Nephron (organoid): ENCODE data around the gene SULT4A1.

Experiments used
- H3K27ac Mint-ChIP-seq, 3 experiments: 2 replicates each; pipeline ENCODE4 v1.8.0; 2020; ENCODE audit warnings: mixed read lengths in 3 of 3, mild to moderate bottlenecking in 2 of 3, moderate library complexity in 1 of 3
- H3K27me3 Mint-ChIP-seq: 2 replicates; pipeline ENCODE4 v1.8.0; 2021; ENCODE audit warnings: low read depth, mild to moderate bottlenecking, moderate library complexity, mixed read lengths
- H3K36me3 Mint-ChIP-seq: 2 replicates; pipeline ENCODE4 v1.8.0; 2020; ENCODE audit warnings: low read depth, mixed read lengths
- H3K4me1 Mint-ChIP-seq: 2 replicates; pipeline ENCODE4 v1.8.0; 2020; ENCODE audit warnings: mixed read lengths
- H3K4me3 Mint-ChIP-seq, 3 experiments: 2 replicates each; pipeline ENCODE4 v1.8.0; 2020; ENCODE audit warnings: mild to moderate bottlenecking in 3 of 3, mixed read lengths in 3 of 3, moderate library complexity in 2 of 3
- H3K9me3 Mint-ChIP-seq: 2 replicates; pipeline ENCODE4 v1.8.0; 2020; ENCODE audit warnings: mixed read lengths
- CTCF ChIP-seq, 3 experiments: fragments of 200-600 bp; sonication (generic); IDR thresholded peaks; one replicate each; pipeline ENCODE4 v1.5.0; 2021; ENCODE audit warnings: antibody characterized with exemption in 3 of 3; ENCODE audit not compliant: unreplicated experiment in 3 of 3

Gene SULT4A1

DNA sequence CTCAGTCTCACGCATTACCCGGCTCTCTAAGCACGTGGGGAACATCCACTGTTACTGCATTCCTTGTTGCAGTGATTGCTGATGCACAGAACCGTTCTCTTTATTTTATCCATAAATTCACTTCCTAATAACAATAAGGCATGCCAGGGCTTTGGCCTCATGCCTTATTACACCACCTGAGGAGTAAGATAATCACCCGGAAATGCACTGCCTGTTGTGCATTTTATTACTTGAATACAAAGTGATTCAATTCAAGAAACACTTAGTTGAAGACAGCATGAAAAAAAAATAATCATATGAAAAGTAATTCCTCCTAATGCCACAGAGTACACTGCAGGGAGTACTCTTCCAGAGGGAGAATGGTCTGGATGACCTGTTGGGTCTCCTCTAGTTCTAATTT is 69.4 kb downstream of the SULT4A1 start:
- H3K36me3 Mint-ChIP-seq, result no peaks in the 10 kb centered on the region
- TF ChIP-seq CTCF (IDR thresholded peaks at IDR 0.05; ENCODE audit: unreplicated experiment in 3 of 3), result no peak
- no peaks in the 10 kb centered on the region for H3K9me3 Mint-ChIP-seq
- no peaks in the 10 kb centered on the region for H3K4me1 Mint-ChIP-seq
- H3K4me3 Mint-ChIP-seq, result no peak overlapping the region
- no peaks in the 10 kb centered on the region for H3K27me3 Mint-ChIP-seq
- H3K27ac Mint-ChIP-seq, result no peak overlapping the region

DNA sequence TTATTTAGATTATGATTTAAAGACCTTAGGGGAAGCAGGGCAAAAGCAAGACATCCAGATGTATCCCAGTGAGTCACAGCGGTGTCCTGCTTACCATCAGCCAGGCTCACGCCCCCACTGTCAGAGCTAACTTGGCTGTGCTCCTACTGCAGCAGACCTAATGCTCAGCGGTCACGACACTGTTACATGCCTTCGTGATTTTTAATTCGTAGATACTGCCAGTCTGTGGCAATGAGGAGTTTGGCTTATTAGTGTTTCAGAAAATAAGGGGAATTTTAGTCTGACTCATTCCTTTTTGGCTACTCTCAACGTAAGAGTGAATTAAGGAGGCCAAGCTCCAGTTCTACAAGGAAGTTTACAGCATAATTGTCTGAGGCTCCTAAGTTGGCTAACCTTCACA is 72.9 kb downstream of the SULT4A1 start:
- Mint-ChIP-seq H3K36me3 (no peaks in the 10 kb centered on the region), H3K27ac (no peak overlapping the region), H3K4me3 (no peak overlapping the region), H3K9me3 (peaks cover 8% of the 10 kb centered on the region), H3K27me3 (no peaks in the 10 kb centered on the region), H3K4me1 (no peaks in the 10 kb centered on the region)
- no peak for TF ChIP-seq CTCF (IDR thresholded peaks at IDR 0.05; ENCODE audit: unreplicated experiment in 3 of 3)

DNA sequence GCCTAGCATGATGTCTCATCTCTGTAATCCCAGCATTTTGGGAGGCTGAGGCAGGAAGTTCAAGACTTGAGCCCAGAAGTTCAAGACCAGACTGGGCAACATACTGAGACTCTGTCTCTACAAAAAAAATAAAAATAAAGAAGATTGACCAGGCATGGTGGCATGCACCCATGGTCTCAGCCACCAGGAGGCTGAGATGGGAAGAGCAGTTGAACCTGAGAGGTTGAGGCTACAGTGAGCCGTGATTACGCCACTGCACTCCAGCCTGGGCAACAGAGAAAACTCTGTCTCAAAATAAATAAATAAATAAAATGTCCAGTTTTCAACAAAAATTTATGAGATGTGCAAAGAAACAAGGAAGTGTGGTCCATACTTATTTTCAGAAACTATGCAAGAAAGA is 78.5 kb downstream of the SULT4A1 start:
- Mint-ChIP-seq H3K4me1 (no peaks in the 10 kb centered on the region), H3K4me3 (no peak overlapping the region), H3K27ac (no peak overlapping the region), H3K36me3 (peaks cover 6% of the 10 kb centered on the region), H3K27me3 (no peaks in the 10 kb centered on the region), H3K9me3 (peaks cover 8% of the 10 kb centered on the region)
- no peak for TF ChIP-seq CTCF (IDR thresholded peaks at IDR 0.05; ENCODE audit: unreplicated experiment in 3 of 3)

- H3K4me3 Mint-ChIP-seq, result no peak overlapping the region
- peaks cover 8% of the 10 kb centered on the region for H3K9me3 Mint-ChIP-seq
- H3K4me1 Mint-ChIP-seq, result peaks cover 2% of the 10 kb centered on the region
- H3K27me3 Mint-ChIP-seq, result no peaks in the 10 kb centered on the region
- H3K36me3 Mint-ChIP-seq, result peaks cover 6% of the 10 kb centered on the region
- no peak overlapping the region for H3K27ac Mint-ChIP-seq
- TF ChIP-seq CTCF (IDR thresholded peaks at IDR 0.05; ENCODE audit: unreplicated experiment in 3 of 3), result no peak
Measured at GRCh38 chr22:43782448-43782847, 79.9 kb downstream of the SULT4A1 start.

DNA sequence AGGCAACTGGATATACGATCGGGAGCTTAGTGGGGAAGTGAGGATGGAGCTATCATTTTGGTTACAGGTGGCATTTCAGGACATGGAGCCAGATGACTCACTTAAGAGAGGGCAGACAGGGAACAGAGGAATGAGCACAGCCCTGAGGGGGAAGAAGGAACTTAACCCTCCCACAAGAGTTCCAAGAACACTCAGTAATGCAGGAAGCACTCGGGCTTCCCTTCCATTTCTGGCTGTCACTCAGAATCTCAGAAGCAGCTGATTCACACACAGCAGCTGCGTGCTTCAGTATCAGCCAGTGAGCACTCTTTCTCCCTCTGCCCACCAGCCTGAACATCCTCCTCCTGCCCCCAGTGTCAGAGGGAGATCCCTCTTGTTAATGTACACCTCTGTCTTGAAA is 85.0 kb downstream of the SULT4A1 start:
- TF ChIP-seq CTCF (IDR thresholded peaks at IDR 0.05; ENCODE audit: unreplicated experiment in 3 of 3), result no peak
- peaks cover 6% of the 10 kb centered on the region for H3K36me3 Mint-ChIP-seq
- no peaks in the 10 kb centered on the region for H3K27me3 Mint-ChIP-seq
- H3K9me3 Mint-ChIP-seq, result no peaks in the 10 kb centered on the region
- no peak overlapping the region for H3K4me3 Mint-ChIP-seq
- no peak overlapping the region for H3K27ac Mint-ChIP-seq
- peaks cover 31% of the 10 kb centered on the region for H3K4me1 Mint-ChIP-seq

- Mint-ChIP-seq H3K36me3 (peaks cover 6% of the 10 kb centered on the region), H3K4me1 (peaks cover 36% of the 10 kb centered on the region), H3K4me3 (no peak overlapping the region), H3K9me3 (no peaks in the 10 kb centered on the region), H3K27me3 (no peaks in the 10 kb centered on the region), H3K27ac (no peak overlapping the region)
- no peak for TF ChIP-seq CTCF (IDR thresholded peaks at IDR 0.05; ENCODE audit: unreplicated experiment in 3 of 3)
Measured at GRCh38 chr22:43776081-43776670, 86.1 kb downstream of the SULT4A1 start.
